Loucy (cell line): ENCODE results near the gene BCL2L11.

Source experiments
- H2AFZ ChIP-seq: fragments of 200-600 bp; sonication (generic); 2 replicates; pipeline ENCODE4 v1.6.0; 2016; ENCODE audit warnings: antibody characterized with exemption, mild to moderate bottlenecking, low read length, moderate library complexity
- H3F3A ChIP-seq: fragments of 200-600 bp; 2 replicates; pipeline ENCODE4 v1.6.0; 2016; ENCODE audit warnings: antibody characterized with exemption, low read depth, mild to moderate bottlenecking
- H3K27me3 ChIP-seq: fragments of 200-600 bp; sonication (generic); 2 replicates; pipeline ENCODE4 v1.6.1; 2014; ENCODE audit warnings: low read length, mild to moderate bottlenecking; ENCODE audit not compliant: insufficient read depth, poor library complexity, severe bottlenecking
- H3K36me3 ChIP-seq: fragments of 200-600 bp; sonication (generic); 2 replicates; pipeline ENCODE4 v1.6.1; 2016; ENCODE audit warnings: low read length; ENCODE audit not compliant: insufficient read depth
- H3K4me1 ChIP-seq: fragments of 200-600 bp; sonication (generic); 2 replicates; pipeline ENCODE4 v1.5.1; 2014; ENCODE audit warnings: low read length, mild to moderate bottlenecking; ENCODE audit not compliant: insufficient read depth, poor library complexity, severe bottlenecking
- H3K4me2 ChIP-seq: fragments of 200-600 bp; sonication (generic); 2 replicates; pipeline ENCODE4 v1.6.0; 2014; ENCODE audit warnings: antibody characterized with exemption, low read length, low read depth, mild to moderate bottlenecking; ENCODE audit not compliant: poor library complexity, severe bottlenecking
- H3K4me3 ChIP-seq: fragments of 200-600 bp; sonication (generic); 2 replicates; pipeline ENCODE4 v1.5.1; 2014; ENCODE audit warnings: low read length, mild to moderate bottlenecking, mixed read lengths; ENCODE audit not compliant: poor library complexity, severe bottlenecking
- H3K79me2 ChIP-seq: fragments of 200-600 bp; sonication (generic); 2 replicates; pipeline ENCODE4 v1.6.1; 2014; ENCODE audit warnings: low read length; ENCODE audit not compliant: insufficient read depth
- H3K9ac ChIP-seq: fragments of 200-600 bp; sonication (generic); 2 replicates; pipeline ENCODE4 v1.6.0; 2014; ENCODE audit warnings: mild to moderate bottlenecking, low read depth, low read length, moderate library complexity; ENCODE audit not compliant: poor library complexity, severe bottlenecking
- H3K9me2 ChIP-seq: fragments of 200-600 bp; sonication (generic); replicated peaks from 2 replicates; pipeline ENCODE4 v1.6.1; 2016; ENCODE audit warnings: low read depth, low read length, mixed read lengths
- H3K9me3 ChIP-seq: fragments of 200-600 bp; sonication (generic); 2 replicates; pipeline ENCODE4 v1.6.1; 2014; ENCODE audit warnings: mild to moderate bottlenecking, antibody characterized with exemption, low read length, low read depth; ENCODE audit not compliant: insufficient read depth
- H4K20me1 ChIP-seq: fragments of 200-600 bp; sonication (generic); 2 replicates; pipeline ENCODE4 v1.6.0; 2014; ENCODE audit warnings: antibody characterized with exemption, low read length, mild to moderate bottlenecking; ENCODE audit not compliant: insufficient read depth, poor library complexity, severe bottlenecking
- EZH2phosphoT487 ChIP-seq: fragments of 200-600 bp; IDR thresholded peaks from 2 replicates; pipeline ENCODE4 v1.6.1; 2018; ENCODE audit warnings: antibody characterized with exemption, mild to moderate bottlenecking, moderate library complexity, borderline replicate concordance
- TF ChIP-seq, protein P1 (sequence below): fragments of 200-600 bp; sonication (generic); conservative IDR thresholded peaks from 2 replicates; pipeline ENCODE4 v1.5.1; 2014; ENCODE audit warnings: mild to moderate bottlenecking, antibody characterized with exemption, low read length

BCL2L11 gene

DNA sequence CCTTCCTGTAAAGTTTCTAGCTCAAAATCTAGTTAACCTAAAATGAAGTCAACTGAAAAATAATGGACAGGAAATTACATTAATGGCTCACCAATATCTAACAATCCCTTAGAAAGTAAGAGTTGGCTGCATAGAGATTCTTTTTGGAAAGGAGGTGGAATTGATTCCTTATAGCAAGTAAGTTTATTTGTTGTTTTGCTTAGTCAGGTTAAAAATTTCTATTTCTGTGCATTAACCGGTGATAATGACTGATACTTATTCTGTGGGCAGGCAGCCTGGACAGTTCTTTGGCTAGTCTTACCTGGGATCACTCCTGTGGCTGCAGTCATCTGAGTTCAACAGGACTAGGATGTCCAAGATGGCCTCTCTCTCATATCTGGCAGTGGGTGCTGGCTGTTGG lies 6.9 kb upstream of the BCL2L11 start:
- Histone ChIP-seq H3K4me3 (no peak overlapping the region), H2AFZ (no peak overlapping the region), H3K9me2 (no peaks in the 10 kb centered on the region), H3K9ac (no peak overlapping the region), H3K4me2 (no peak overlapping the region), H3K27me3 (no peaks in the 10 kb centered on the region), H3F3A (no peaks in the 10 kb centered on the region), H3K79me2 (no peaks in the 10 kb centered on the region), H3K9me3 (no peaks in the 10 kb centered on the region), H4K20me1 (no peaks in the 10 kb centered on the region), H3K4me1 (peaks cover 5% of the 10 kb centered on the region), H3K36me3 (no peaks in the 10 kb centered on the region)
- TF ChIP-seq, protein P1, sequence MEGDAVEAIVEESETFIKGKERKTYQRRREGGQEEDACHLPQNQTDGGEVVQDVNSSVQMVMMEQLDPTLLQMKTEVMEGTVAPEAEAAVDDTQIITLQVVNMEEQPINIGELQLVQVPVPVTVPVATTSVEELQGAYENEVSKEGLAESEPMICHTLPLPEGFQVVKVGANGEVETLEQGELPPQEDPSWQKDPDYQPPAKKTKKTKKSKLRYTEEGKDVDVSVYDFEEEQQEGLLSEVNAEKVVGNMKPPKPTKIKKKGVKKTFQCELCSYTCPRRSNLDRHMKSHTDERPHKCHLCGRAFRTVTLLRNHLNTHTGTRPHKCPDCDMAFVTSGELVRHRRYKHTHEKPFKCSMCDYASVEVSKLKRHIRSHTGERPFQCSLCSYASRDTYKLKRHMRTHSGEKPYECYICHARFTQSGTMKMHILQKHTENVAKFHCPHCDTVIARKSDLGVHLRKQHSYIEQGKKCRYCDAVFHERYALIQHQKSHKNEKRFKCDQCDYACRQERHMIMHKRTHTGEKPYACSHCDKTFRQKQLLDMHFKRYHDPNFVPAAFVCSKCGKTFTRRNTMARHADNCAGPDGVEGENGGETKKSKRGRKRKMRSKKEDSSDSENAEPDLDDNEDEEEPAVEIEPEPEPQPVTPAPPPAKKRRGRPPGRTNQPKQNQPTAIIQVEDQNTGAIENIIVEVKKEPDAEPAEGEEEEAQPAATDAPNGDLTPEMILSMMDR = no peak
- TF ChIP-seq EZH2phosphoT487 = no peak

DNA sequence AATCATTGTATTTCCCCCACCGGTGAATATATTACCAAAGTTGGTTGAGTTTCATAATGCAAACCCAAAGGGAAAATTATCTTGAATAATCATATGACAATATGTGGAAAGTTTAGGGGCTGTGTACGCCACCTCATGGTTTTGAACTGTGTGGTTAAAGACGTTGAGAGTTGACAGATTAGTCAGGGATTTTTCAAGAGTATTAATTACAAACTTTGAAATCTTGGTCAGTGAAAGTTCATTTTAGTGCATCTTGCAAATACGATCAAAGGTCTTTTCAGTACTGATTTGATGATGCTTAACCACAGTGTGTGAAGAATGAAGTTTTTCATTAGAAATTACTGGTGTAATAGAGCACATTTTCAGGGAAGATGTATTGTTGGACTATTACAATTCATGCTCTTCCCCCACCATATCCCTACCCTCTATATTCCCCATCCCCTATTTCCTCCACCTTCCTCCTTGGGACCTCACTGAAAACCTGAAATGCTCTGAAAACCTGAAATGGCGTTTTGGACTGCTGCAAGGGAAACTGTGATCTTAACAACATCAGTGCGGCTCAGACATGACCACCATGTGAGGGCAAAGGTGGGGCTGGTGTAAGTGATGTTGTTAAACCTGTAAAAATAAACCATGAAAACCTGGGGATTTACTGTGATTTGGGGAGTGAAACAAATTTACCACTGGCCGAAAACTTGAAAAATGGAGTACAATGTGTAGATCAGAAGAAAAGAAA lies 4.5 kb upstream of the BCL2L11 start:
- Histone ChIP-seq H2AFZ (no peak overlapping the region), H3K36me3 (no peaks in the 10 kb centered on the region), H3K9me3 (no peaks in the 10 kb centered on the region), H3K79me2 (peaks cover 4% of the 10 kb centered on the region), H3K4me2 (no peak overlapping the region), H3K27me3 (no peaks in the 10 kb centered on the region), H3K4me3 (no peak overlapping the region), H3K9me2 (no peaks in the 10 kb centered on the region), H3K9ac (no peak overlapping the region), H4K20me1 (peaks cover under 1% of the 10 kb centered on the region), H3F3A (no peaks in the 10 kb centered on the region), H3K4me1 (peaks cover 4% of the 10 kb centered on the region)
- TF ChIP-seq EZH2phosphoT487 = no peak
- TF ChIP-seq, protein P1 = peak; percentile 34; the same call in 1 of the 2 replicates

DNA sequence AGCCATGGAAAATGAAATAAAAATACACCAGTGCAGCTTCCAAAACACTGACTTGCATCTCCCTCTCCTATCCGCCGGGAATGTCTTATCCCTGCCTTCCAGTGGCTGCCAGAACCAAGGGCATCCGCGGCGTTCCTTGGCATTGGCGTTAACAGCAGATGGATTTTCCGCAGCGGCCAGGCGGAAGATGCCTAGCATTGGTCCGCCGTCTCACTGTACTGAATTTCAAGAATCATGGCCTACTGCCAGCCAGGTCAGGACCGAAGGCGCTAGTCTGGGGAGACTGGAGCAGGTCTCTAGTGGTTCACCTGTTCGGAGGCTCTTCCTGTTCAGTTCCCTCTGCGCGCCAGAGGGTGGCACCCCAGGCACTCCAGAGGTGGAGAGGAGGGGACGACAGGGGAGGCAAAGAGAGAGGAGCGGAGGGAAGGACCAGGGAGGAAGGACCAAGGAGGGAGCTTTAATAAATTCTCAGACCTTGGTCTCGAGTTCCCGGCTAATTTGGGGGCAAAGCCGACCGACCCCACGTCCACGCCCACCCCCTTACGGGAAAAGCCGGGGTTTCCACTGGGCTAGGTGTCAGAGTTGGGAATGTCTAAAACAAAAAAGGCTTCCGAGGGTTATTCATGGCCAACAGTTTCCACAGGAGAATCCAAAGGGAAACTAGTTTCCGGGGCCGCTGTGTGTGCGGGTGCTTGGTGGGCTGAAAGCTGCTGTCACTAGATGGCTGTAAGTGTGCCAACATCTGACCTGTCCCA lies 3.7 kb upstream of the BCL2L11 start:
- Histone ChIP-seq H3K4me2 (no peak overlapping the region), H3K79me2 (peaks cover 12% of the 10 kb centered on the region), H3K4me3 (no peak overlapping the region), H2AFZ (no peak overlapping the region), H3F3A (no peaks in the 10 kb centered on the region), H3K4me1 (peaks cover 8% of the 10 kb centered on the region), H4K20me1 (peaks cover 9% of the 10 kb centered on the region), H3K36me3 (no peaks in the 10 kb centered on the region), H3K9me2 (no peaks in the 10 kb centered on the region), H3K9me3 (no peaks in the 10 kb centered on the region), H3K9ac (no peak overlapping the region), H3K27me3 (no peaks in the 10 kb centered on the region)
- TF ChIP-seq, protein P1 = peak; percentile 88
- no peak for TF ChIP-seq EZH2phosphoT487
